ENCODE data around the gene TRIM34.

GRCh38 chr11:5610446-5610845 is 14.4 kb upstream of the TRIM34 start:
- TF ChIP-seq CTCF (conservative IDR thresholded peaks at IDR 0.05; ENCODE audit: low read length) (no peak), EZH2phosphoT487 (IDR thresholded peaks at IDR 0.05; ENCODE audit: borderline replicate concordance, low read depth, low read length) (no peak)

All from OCI-LY7 (cell line).